Ecto neural progenitor cell (in vitro differentiated cells): ENCODE results near the gene ZNF324B.
"Not testable (repeated sequence)": the region's sequence is repeated elsewhere in the genome, so short reads cannot be mapped to it uniquely, and the experiment has no call there.

Experiments used
- DNase-seq: peaks from one replicate; pipeline ENCODE4 v3.0.0-alpha.2; 2018; ENCODE audit warnings: low spot score

ZNF324B gene

GRCh38 chr19:58480481-58480830 lies 29.0 kb downstream of the ZNF324B start:
- DNase-seq = no peak

- no peak for DNase-seq
Observed at GRCh38 chr19:58480831-58481230, 29.4 kb downstream of the ZNF324B start.

- DNase-seq = no peak
Observed at GRCh38 chr19:58482372-58482771, 30.9 kb downstream of the ZNF324B start.

GRCh38 chr19:58483776-58484175 lies 32.4 kb downstream of the ZNF324B start:
- DNase-seq = no peak

- DNase-seq = not testable (repeated sequence)
Observed at GRCh38 chr19:58484349-58484748, 32.9 kb downstream of the ZNF324B start.

GRCh38 chr19:58491393-58491792 lies 40.0 kb downstream of the ZNF324B start:
- DNase-seq = no peak

GRCh38 chr19:58492265-58492664 lies 40.8 kb downstream of the ZNF324B start:
- no peak for DNase-seq

- DNase-seq = peak; percentile 39
Observed at GRCh38 chr19:58497634-58498170, 46.3 kb downstream of the ZNF324B start.

GRCh38 chr19:58498316-58499020 lies 47.0 kb downstream of the ZNF324B start:
- DNase-seq = peak; percentile 44

- DNase-seq = peak; percentile 99
Observed at GRCh38 chr19:58499021-58499927, 47.9 kb downstream of the ZNF324B start.

- DNase-seq = peak; percentile 43
Observed at GRCh38 chr19:58500242-58500641, 48.8 kb downstream of the ZNF324B start.
